GM20000 (cell line): Measurements from ENCODE around the gene MPRIP.

Experiments
- DNase-seq: peaks from one replicate; pipeline ENCODE4 v3.0.0; 2012; ENCODE audit warnings: low spot score
- TF ChIP-seq, protein P1 (sequence below): IDR thresholded peaks from 2 replicates; pipeline ENCODE4 v1.5.1; 2012; ENCODE audit warnings: mild to moderate bottlenecking, control low read depth; ENCODE audit errors: extremely low read depth, missing control alignments

MPRIP gene

DNA sequence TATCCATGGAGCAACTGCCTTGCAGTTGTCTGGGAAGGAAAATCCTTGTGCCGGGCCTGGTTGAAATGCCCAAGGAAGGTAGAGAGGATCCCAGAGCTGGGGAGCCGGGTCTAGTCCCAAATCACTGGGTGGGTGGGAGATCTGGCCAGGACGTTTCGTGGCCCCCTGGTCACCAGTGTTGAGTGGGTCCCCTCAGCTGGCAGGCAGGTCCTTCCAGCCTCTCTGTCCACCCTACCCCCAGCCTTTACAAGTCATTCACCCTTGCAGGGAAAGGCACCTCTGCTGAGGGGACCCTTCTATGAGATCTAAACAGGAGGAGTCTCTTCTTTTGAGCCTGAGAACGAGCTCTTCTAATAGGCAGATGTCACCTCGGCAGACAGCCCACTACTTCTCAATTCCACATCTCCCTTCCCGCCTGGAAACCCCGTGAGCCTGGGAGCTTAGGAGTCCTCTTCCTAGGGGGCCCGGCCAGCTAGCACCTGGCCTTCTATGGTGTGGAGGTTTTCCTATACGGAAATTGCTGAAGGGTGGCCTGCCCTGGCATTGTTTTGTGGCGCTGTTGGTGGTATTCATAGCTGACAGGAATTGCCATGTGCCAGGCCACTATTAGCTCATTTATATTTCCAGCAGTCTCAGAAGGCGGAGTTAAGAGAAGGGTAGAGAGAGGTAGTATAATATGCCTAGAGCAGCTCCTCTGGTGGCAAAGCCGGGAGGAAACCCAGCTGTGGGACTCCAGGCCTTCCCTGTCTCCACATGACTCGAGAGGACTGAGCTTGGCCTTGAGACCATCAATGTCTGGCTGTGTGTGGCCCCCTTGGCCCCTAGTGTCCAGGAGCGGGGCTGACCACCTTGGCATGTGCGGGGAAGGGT is 13.3 kb downstream of the MPRIP start:
- TF ChIP-seq, protein P1, sequence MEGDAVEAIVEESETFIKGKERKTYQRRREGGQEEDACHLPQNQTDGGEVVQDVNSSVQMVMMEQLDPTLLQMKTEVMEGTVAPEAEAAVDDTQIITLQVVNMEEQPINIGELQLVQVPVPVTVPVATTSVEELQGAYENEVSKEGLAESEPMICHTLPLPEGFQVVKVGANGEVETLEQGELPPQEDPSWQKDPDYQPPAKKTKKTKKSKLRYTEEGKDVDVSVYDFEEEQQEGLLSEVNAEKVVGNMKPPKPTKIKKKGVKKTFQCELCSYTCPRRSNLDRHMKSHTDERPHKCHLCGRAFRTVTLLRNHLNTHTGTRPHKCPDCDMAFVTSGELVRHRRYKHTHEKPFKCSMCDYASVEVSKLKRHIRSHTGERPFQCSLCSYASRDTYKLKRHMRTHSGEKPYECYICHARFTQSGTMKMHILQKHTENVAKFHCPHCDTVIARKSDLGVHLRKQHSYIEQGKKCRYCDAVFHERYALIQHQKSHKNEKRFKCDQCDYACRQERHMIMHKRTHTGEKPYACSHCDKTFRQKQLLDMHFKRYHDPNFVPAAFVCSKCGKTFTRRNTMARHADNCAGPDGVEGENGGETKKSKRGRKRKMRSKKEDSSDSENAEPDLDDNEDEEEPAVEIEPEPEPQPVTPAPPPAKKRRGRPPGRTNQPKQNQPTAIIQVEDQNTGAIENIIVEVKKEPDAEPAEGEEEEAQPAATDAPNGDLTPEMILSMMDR, result no peak
- DNase-seq, result no peak

DNA sequence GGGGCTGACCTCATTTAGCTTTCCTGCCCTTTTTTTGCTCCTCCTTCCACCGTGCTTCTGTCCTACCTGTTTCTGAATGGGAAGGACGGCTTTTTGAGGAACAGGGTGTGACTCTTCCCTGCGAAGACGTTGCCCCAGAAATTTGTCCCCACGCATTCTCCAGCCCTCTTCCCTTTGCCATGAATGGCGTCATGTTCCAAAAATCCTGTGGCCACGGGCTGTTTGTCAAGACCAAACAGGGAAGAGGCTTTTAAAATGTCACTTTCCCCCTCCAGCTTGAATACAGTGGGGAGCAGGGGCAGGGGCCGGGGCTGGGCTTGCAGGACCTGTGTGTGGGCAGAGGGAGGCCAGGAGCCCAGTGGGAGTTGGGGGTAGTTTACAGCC is 13.9 kb downstream of the MPRIP start:
- TF ChIP-seq, protein P1, result no peak
- no peak for DNase-seq

DNA sequence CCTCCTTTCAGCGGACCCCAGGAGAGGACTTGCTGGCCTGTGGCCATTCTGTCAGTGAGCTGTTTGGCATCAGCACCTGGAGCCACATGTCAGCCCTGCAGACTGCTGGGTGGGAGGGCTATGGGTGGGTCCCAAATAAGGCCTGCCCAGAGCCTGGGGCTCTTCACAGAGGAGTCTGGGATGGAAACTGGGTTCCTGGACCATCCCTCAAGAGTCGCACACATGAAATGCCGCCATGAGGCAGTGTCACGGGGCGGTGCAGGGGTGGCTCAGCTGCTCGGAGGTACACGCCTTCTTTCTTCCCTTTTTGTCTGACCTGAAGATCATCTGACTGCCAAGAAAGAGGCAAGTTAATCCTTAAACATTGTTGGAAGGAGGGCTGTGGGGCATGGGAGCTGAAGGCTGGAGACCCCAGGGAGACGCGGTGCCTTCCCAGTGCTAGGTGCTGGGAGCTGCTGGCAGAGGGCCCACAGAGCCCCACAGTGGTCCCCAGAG is 14.8 kb downstream of the MPRIP start:
- TF ChIP-seq, protein P1, result no peak
- no peak for DNase-seq

DNA sequence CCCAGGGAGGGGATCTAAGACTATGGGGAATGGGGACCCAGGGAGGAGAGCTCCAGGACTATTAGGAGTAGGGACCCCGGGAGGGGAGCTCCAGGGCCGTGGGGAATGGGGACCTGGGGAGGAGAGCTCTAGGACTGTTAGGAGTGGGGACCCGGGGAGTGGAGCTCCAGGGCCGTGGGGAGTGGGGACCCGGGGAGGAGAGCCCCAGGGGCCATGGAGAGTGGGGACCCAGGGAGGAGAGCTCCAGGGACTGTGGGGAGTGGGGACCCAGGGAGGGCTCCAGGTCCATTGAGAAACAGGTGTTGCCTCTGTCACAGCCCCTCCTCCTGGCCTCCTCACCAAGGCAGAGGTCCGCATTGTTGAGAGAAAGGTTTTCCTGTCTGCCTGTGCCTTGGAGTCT is 16.0 kb downstream of the MPRIP start:
- TF ChIP-seq, protein P1, result no peak
- no peak for DNase-seq

DNA sequence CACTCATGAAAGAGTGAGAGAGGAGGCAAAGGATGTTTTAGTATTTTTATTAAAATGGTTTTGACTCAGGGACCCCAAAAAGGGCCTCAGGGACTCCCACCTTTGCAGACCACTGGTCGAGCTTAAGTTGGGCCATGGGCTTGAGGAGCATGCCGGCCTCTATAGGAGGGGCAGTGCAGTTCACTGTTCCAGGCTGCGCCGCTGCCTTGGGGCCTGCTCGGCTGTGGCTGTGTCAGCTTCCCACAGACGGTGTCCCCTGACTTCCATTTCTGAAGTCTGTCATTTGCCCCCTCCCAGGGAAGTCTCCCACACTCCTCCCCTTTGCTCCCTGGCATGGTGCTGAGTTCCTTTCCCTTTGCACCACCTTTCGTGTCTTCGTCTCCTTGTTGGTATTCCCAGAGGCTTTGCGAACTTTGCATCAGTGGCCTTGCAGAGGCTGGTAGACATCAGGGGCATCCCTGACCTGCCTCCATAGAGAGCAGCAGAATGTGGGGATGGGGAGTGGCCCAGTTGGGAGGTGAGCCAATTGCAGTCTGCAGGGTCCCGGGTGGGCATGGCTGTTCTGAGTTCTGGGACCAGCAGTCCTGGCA is 17.1 kb downstream of the MPRIP start:
- TF ChIP-seq, protein P1, result no peak
- no peak for DNase-seq

DNA sequence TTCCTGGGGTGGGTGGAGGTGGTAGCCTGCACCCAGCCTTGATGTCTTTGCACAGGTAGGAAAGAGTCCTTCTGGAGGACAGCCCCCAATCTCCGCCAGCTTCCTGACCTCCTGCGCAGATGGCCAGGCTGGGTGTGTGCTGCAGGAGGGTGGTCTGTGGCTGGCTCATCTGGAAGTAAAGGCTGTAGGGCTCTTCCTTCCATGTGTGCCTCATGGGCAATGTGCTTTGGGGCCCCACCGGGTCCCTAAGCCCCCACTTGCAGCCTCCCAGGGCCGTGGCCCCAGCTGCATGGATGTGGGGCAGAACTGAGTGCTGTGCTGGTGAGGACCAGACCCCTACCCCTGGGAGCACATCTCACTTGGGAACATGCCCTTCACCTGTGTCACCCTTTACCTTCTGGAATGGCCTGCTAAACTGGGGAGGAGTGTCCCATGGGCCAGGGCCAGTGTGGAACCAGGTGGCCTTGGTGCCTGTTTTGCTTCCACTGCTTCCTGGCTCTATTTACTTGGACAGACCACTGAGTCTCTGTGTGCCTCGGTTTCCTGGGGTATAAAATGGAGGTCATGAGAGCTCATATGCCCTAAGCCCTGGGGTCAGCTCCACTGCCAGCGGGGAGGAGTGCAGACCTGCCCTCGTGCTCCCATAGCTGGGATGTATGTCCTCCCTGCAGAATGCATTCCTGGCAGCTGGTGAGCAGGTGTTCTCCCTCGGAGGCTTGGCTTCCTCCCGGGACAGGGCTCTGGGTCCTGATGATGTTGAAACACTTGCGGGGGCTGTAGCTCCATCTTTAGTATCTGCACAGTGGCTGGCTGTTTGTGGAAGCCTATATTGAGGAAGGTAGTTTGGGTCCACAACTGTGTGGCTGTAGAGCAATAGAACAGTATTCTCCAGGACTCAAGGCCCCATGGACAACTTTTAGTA is 18.0 kb downstream of the MPRIP start:
- no peak for DNase-seq
- TF ChIP-seq, protein P1, result no peak
